ENCODE results near the gene SEMA3C.

Gene SEMA3C

DNA sequence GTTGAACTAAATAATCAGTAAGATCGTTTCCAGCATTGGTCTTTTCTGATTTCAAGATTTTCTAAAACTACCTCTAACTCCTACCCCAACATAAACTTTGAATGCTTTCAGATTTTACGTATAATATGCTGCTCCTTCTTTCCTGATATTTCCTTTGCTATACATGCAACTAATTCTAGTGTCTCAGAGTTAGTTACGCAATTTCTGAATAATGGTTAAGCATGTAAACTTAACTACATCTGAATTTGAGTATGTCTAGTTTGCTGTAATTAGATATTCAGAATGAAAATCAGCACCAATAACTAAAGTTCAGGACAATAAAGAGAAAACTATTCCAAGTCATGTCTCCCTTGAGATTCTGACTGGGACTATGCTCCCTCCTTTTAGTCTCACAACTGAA lies 71.0 kb downstream of the SEMA3C start:
- no peak for DNase-seq

- no peak for DNase-seq
Measured at GRCh38 chr7:80847027-80847426, 71.8 kb downstream of the SEMA3C start.

DNA sequence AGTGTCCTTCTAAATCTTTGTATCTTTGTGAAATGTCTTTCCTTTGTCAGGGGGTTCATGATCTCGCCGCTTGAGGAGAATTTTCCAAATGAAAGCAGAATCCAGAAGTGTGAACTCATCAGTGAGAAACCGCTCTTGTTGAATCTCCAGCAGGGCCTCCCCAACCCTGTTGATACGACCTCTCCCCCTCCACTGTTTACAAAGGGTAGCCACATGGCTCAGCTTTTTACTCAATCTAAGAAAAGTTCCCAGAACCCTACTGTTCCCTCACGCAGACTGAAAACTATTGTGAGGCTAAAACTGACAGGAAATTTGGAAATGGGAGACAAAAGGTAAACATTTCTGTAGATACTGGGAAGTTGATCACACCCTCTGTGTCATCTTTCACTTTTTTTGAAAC lies 73.9 kb downstream of the SEMA3C start:
- DNase-seq, result no peak

DNA sequence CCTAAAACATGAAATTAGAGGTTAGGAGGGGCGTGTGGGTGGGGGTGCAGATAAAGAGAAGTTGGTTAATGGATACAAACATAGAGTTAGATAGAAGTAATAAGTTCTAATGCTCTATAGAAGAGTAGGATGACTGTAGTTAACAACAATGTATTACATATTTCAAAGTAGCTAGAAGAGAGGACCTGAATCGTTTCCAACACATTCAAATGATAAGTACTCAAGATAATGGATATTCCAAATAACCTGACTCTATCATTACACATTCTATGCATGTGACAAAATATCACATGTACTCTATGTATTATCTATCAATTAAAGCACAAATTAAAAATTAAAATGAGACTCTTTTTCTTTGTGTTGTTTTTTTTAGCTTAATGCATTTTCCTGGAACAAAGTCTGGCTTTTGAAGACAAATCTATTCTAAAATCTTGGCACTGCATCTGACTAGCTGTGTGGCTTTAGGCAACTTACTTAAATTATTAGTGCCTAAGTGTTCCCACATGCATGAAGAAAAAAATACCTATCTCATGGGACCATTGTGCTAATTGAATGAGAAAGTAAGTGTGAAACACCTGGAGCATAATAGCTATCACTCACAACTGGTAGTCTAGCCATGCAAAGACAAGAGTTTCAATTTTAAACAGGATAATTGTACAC lies 75.7 kb downstream of the SEMA3C start:
- no peak for DNase-seq

DNA sequence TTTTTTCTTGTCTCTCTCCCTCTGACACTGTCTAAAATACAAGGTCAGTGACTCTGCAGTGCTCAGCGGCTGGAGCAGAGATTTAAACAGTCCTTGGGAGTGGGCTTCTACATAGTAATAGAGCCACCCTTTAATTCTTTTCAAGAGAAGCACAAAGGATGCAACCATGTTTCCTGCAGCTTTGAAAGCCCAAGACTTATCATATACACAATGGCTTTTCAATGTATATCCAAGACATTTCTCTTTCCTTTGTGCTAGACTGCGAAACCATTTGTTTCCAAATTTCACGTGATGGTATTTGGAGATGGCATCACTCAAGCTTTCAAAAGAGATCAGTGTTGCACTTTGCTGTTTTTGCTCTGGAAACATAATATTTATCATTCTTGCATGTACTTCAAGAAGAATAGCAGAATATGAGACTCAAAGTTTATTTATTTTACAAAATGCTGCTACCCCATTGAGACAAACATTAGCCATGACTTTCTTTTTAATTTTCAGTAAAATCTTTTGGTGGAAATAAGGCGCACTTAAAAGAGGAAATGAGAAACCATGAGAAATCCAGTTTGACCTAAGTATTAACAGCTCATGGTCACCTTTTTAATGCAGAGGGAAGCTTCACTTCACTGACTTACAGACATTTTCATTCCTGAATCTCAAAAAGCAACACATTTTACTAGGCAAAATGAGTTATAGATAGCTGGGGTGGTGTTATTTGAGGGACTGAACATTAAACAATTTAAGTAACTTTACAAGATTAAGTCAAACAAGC lies 76.6 kb downstream of the SEMA3C start:
- no peak for DNase-seq

GRCh38 chr7:80841423-80841955 lies 77.4 kb downstream of the SEMA3C start:
- DNase-seq, result no peak

GRCh38 chr7:80840681-80841080 lies 78.2 kb downstream of the SEMA3C start:
- no peak for DNase-seq

DNA sequence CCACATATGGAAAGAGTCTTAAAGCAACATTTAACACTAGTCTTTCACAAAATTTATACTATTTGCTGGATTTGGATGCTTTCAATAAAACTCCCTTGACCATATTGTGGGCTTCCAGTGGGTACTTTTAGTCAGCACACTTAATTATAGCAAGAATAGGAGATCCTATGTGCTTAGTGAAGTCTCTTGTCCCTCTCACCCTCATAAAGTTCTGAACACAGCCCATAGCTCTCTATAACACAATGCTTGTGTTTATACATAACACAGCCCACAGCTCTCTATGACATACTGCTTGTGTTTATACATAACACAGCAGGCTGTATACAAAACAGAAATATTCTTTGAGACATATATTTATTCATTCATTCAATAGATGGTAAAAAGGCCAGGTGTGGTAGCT lies 79.0 kb downstream of the SEMA3C start:
- no peak for DNase-seq

DNA sequence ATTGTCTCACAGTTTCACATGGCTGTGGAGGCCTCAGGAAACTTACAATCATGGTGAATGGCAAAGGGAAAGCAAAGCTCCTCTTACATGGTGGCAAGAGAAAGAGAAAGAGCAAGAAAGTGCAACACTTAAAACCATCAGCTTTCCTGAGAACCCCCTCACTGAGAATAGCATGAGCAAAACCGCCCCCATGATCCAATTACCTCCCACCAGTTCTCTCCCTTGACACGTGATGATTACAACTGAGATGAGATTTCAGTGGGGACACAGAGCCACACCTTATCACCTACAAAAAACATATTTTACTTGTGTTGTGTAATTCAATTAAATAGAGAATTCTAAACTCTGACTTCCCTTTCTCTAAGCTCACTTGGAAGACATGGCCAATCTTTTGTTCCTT lies 80.2 kb downstream of the SEMA3C start:
- DNase-seq, result no peak

DNA sequence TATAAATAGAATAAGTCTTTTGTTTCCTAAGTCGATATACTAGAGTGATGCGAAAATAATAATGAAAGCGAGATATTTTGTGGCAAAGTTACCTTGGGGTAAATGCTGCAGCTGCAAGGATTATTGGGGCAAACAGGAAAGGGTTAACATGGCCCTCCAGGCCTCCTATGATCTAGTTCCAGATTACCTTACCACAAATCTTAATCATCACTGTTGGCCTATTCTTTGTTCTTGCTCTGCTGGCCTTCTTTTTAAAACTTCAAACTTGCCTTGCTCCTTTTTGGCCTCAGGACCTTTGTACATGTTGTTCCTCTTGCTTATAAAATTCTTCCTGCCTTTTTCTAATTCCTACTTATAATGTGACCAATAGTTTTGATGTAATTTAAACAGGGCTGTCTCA lies 81.5 kb downstream of the SEMA3C start:
- DNase-seq, result no peak

DNA sequence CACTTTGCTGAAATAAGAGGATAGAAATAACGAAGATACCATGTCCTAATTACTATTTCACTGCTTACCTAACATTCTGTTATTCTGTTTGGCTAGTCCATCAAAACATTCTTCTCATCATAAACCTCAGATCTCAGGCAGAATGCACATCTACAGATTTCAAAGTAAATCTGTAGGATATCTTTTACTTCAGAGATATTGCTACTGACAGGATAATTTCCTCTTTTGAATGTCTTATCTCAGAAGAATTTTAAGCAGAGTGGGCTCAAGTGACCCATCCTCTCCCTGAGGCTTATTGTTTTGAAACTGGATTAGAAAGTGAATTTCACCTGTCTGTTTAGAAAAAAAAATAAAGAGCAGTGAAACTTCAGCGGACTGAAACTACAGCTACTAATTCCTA lies 83.6 kb downstream of the SEMA3C start:
- DNase-seq, result no peak

DNA sequence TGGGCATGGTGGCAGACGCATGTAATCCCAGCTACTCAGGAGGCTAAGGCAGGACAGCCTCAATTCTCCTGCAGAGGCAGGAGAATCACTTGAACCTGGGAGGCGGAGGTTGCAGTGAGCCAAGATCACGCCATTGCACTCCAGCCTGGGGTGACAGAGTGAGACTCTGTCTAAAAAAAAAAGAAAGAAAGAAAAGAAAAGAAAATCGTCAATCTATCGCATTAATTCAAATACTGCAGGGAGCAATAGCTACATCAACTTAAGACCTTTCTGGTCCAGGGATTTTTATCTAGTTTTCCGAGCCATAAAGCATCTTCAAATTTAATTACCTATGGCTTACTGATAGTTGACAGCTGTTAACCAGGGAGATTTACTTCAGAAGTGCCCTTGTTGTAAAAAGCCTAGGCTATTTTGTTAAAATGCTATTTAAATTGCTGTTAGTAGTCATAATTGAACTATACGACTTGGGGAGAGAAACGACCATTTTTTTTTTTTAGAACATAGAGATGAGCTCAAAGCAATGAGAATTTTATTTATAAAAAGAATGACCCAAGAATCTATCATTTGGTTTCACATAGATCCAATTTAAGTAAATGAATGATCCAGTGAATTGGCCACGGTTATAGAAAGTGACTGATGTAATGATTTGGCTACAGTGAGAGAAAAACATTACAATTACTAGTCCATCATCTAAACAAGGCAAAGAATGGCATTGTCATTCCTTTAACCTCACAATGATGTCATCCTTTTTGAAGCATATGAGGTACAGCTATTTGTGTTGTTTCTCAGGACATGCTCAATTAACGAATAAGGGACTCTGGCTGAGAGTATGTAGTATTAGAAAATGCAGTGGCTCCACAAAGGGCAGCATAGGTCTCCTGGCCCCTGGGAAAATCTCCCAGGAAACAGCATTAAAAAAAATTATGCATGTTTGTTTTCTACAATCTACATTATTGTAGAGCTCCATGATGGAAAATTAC lies 85.3 kb downstream of the SEMA3C start:
- DNase-seq, result no peak

GRCh38 chr7:80832006-80832405 lies 86.8 kb downstream of the SEMA3C start:
- no peak for DNase-seq

GRCh38 chr7:80830584-80831285 lies 88.1 kb downstream of the SEMA3C start:
- no peak for DNase-seq

- DNase-seq, result no peak
Measured at GRCh38 chr7:80830010-80830409, 88.8 kb downstream of the SEMA3C start.

GRCh38 chr7:80829527-80829926 lies 89.3 kb downstream of the SEMA3C start:
- DNase-seq, result no peak

DNA sequence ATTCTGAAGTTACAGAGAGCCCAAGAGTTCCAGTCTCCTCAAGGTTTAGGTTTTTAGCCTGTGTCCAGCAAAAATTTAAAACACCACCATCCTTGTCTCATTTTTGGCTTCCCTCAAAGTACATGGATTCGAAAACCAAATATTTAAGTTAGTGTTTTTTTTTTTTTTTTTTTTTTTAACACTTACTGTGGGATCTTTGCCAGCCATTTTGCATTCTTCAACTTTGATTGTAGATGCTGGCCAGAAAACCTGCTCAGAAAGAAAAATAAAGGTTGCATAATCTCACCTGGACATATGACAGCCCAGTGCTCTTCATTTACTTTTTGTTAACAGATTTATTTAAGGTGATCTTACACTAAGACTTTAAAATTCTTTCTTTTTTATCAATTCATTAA lies 91.6 kb downstream of the SEMA3C start:
- no peak for DNase-seq

DNA sequence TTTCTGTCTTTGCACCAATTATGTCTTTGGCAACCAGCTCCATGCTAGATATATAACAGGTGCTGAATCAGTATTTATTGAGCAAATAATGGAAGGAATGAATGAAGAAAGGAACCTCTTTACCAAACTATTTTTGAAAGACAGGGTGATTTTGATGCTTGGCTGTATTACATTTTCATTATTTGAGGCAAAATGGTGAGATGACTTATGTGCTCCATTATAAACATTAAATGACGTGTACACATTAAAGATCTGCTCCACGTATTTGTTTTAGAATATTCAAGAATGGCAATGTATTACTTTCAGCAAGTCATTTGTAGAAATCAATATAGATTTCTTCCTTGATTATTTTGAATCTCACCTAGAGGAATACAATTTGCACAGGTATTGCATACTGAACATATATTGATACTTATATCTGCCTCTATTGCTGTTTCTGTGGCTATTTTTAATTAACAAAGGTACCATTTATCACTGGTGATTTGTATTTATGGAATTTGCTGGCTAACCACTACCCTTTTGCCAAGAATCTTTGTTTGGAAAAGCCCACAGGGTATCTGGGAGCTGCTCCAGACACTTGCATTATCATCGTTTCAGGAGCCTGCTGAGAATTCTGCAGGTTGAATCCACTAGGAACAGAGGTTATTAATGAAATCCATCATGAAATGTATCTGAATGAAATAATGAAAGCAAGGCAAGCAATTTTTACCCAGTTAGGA lies 92.2 kb downstream of the SEMA3C start:
- DNase-seq, result no peak

DNA sequence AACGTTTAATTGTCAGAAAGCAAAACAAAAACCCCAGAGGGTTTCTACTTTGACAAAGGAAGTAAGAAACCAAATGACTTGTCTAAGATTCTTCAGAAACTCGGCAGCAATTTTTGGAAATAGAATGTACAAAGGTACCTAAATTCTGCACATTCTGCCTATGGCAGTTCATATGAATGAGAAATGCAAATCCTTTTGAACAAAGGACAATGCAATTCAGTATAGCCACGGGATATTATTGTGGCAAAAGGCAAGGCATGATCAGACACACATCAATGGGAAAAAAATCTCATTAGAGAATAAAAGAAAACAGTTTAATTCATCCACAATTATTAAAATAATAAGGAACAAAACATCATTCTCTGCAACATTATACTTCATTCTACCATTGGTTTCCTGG lies 93.4 kb downstream of the SEMA3C start:
- no peak for DNase-seq

DNA sequence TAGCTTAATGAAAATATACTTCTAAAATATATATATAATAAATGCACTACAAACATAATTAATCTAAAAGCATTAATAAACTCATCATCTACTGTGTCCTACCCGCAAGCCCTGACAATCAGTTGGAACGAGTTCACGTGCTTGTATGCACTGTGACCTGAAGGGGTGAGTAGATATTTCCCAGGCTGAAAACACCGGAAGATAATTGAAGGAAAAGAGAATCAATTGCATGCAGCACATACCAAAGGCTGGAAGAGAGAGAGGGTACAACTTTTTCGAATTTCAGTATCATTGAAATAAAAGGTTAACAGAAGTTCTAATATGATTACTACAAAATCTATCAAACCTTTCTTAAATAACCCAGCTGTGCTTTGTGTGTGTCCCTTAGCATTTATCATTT lies 94.6 kb downstream of the SEMA3C start:
- DNase-seq, result no peak

DNA sequence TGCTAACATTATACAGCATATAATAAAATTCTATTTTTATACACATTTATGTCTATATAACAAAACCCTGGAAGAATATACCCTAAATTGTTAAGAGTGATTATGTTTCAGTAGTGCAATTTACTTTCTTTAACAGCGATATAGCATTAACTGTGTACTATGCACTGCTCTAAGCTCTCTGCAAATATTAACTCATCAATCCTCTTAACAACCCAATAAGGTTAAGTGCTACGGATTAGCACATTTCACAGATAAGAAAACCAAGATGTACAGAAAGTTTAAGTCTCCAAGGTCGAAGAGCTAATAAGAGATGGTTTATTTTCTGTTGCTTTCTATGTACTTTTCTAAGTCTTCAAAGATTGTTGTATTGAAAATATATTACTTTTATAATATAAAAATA lies 95.8 kb downstream of the SEMA3C start:
- DNase-seq, result no peak

DNA sequence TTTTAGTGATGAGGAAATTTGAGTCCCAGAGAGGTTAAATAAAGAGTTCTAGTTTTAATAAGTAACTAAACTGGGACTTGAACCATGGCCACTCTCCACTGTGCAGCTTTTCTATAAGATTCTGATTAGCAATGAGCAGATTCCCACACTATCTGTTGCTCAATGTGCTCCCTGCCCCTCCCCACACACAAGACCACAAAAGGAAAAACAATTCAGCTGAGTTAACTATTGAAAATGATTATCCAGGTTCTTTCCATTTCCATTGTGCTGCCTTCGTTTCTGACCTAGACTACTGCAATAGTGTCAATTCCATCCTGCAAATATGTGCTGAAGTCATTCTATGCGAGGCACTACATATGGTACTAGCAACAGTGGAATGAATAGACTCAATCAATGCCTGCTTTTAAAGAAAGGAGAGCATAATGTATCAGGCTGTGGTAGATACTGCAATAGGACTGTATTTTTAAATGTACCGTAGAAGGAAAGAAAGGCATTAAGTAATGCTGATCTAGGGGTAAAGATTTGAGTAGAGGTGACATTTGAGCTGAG lies 97.0 kb downstream of the SEMA3C start:
- no peak for DNase-seq
